GM12872 (cell line): Measurements from ENCODE around the gene TMEM190.

ENCODE experiments used
- CTCF ChIP-seq: IDR thresholded peaks from 3 replicates; pipeline ENCODE4 v1.5.1; 2011; ENCODE audit warnings: low read depth, mild to moderate bottlenecking, low read length, moderate library complexity; ENCODE audit not compliant: insufficient read depth

Gene TMEM190

GRCh38 chr19:55419624-55420236 is 43.1 kb downstream of the TMEM190 start:
- no peak for TF ChIP-seq CTCF

- TF ChIP-seq CTCF: no peak
These were observed 46.8 kb downstream of the TMEM190 start for GRCh38 chr19:55423225-55424005.

- no peak for TF ChIP-seq CTCF
These were observed 47.9 kb downstream of the TMEM190 start for GRCh38 chr19:55424518-55424917.

GRCh38 chr19:55426042-55426441 is 49.4 kb downstream of the TMEM190 start:
- no peak for TF ChIP-seq CTCF
